Endothelial cell of umbilical vein (primary cell): Measurements from ENCODE around the gene TTLL11. TPM values are rescaled to one million over a fixed set of nuclear protein-coding genes. Genes with fewer than 3 reads are reported as not detected.

ENCODE experiments used
- BruUV-seq: library from RNA; stranded (reverse); fragments of 400-500 nt; replicated peaks from 2 replicates; lab custom pipeline; 2021; lab: Mats Ljungman, UMichigan
- CTCF ChIA-PET: fragments of 300-600, 350-600 bp; sonication (Branson Sonifier 250); formaldehyde crosslinking; loops from one replicate; lab custom pipeline; 2021; ENCODE audit warnings: antibody characterized with exemption, inconsistent platforms; lab: Charles Lee
- POLR2A ChIA-PET: fragments of 300-600, 350-600 bp; sonication (Branson Sonifier 250); formaldehyde crosslinking; loops from one replicate; lab custom pipeline; 2021; ENCODE audit warnings: antibody characterized with exemption, inconsistent platforms; lab: Charles Lee
- DNase-seq: peaks from one replicate; pipeline ENCODE4 v3.0.0-alpha.2; 2011; ENCODE audit warnings: low read depth, low spot score
- FAIRE-seq: peaks from 2 replicates; lab custom pipeline; 2011; peaks lifted over from hg19 to GRCh38; lab: Jason Lieb, UNC
- H2AFZ ChIP-seq: 2 replicates; pipeline ENCODE4 v1.6.0; 2012; ENCODE audit warnings: low read depth, low read length, control low read depth, inconsistent platforms
- H3K27ac ChIP-seq: 2 replicates; pipeline ENCODE4 v1.5.1; 2011; ENCODE audit warnings: low read depth, mild to moderate bottlenecking, control low read depth, low read length, moderate library complexity; ENCODE audit not compliant: insufficient read depth
- H3K27me3 ChIP-seq, 2 experiments: 2 replicates each; pipeline versions ENCODE4 v1.6.0 to v1.6.1; 2011; ENCODE audit warnings: low read length in 2 of 2, mixed read lengths in 1 of 2; ENCODE audit not compliant: control insufficient read depth in 2 of 2, insufficient read depth in 2 of 2
- H3K36me3 ChIP-seq, 2 experiments: 2 replicates in 1 of 2; 3 replicates in 1 of 2; pipeline ENCODE4 v1.5.1; 2011; ENCODE audit warnings: low read length in 2 of 2, mild to moderate bottlenecking in 1 of 2, moderate library complexity in 1 of 2; ENCODE audit not compliant: control insufficient read depth in 2 of 2, insufficient read depth in 2 of 2; ENCODE audit errors: extremely low read depth in 1 of 2
- H3K4me1 ChIP-seq: 3 replicates; pipeline ENCODE4 v1.5.1; 2011; ENCODE audit warnings: mild to moderate bottlenecking, low read length; ENCODE audit not compliant: control insufficient read depth, insufficient read depth; ENCODE audit errors: extremely low read depth
- H3K4me2 ChIP-seq: 2 replicates; pipeline ENCODE4 v1.6.1; 2011; ENCODE audit warnings: low read length, control low read depth, mixed read lengths; ENCODE audit not compliant: insufficient read depth
- H3K4me3 ChIP-seq, 3 experiments: fragments of 200-600 bp in 1 of 3; sonication (generic), shearing (Covaris generic) in 1 of 3; replicated peaks in 1 of 3; 2 replicates each; pipeline ENCODE4 v1.5.1; 2011 to 2016; ENCODE audit warnings: control low read depth in 3 of 3, low read length in 3 of 3, mild to moderate bottlenecking in 2 of 3, inconsistent platforms in 1 of 3, low read depth in 1 of 3, moderate library complexity in 1 of 3; ENCODE audit not compliant: insufficient read depth in 1 of 3
- H3K79me2 ChIP-seq: 2 replicates; pipeline ENCODE4 v1.6.0; 2012; ENCODE audit warnings: low read length, inconsistent platforms; ENCODE audit not compliant: control insufficient read depth, insufficient read depth
- H3K9ac ChIP-seq: replicated peaks from 2 replicates; pipeline ENCODE3; 2011; ENCODE audit warnings: low read length, control low read depth; ENCODE audit not compliant: insufficient read depth; ENCODE audit errors: extremely low read depth
- H3K9me1 ChIP-seq: replicated peaks from 3 replicates; pipeline ENCODE4 v1.6.0; 2011; ENCODE audit warnings: mild to moderate bottlenecking, low read length; ENCODE audit not compliant: control insufficient read depth, insufficient read depth; ENCODE audit errors: extremely low read depth
- H3K9me3 ChIP-seq: replicated peaks from 2 replicates; pipeline ENCODE4 v1.5.1; 2012; ENCODE audit warnings: low read length, inconsistent platforms; ENCODE audit not compliant: control insufficient read depth, insufficient read depth
- H4K20me1 ChIP-seq: replicated peaks from 2 replicates; pipeline ENCODE3; 2011; ENCODE audit warnings: mild to moderate bottlenecking, low read length; ENCODE audit not compliant: control insufficient read depth, insufficient read depth; ENCODE audit errors: extremely low read depth
- CTCF ChIP-seq, 2 donors: IDR thresholded peaks; 1 replicate in 1 of 2; 2 replicates in 1 of 2; pipeline ENCODE4 v1.5.1; 2011; ENCODE audit warnings: low read length in 2 of 2, mild to moderate bottlenecking in 2 of 2, moderate library complexity in 2 of 2, control low read depth in 1 of 2, inconsistent platforms in 1 of 2, low read depth in 1 of 2; ENCODE audit not compliant: insufficient read depth in 1 of 2; ENCODE audit errors: extremely low read depth in 1 of 2
- EZH2 ChIP-seq: IDR thresholded peaks from 2 replicates; pipeline ENCODE4 v1.6.1; 2012; ENCODE audit warnings: borderline replicate concordance, low read depth, mild to moderate bottlenecking, moderate library complexity, low read length, inconsistent platforms; ENCODE audit not compliant: severe bottlenecking
- FOS ChIP-seq: IDR thresholded peaks from 2 replicates; pipeline ENCODE4 v1.6.1; 2011; ENCODE audit warnings: mild to moderate bottlenecking, low read length, moderate library complexity, borderline replicate concordance; ENCODE audit not compliant: insufficient read depth
- GATA2 ChIP-seq: IDR thresholded peaks from 2 replicates; pipeline ENCODE4 v1.7.0; 2011; ENCODE audit warnings: low read depth, mild to moderate bottlenecking, moderate library complexity, mixed read lengths, low read length; ENCODE audit not compliant: insufficient read length, insufficient read depth
- JUN ChIP-seq: IDR thresholded peaks from 2 replicates; pipeline ENCODE4 v1.6.1; 2011; ENCODE audit warnings: borderline replicate concordance, low read depth; ENCODE audit not compliant: insufficient read length, insufficient read depth
- MAX ChIP-seq: IDR thresholded peaks from 2 replicates; pipeline ENCODE4 v1.6.1; 2011; ENCODE audit not compliant: insufficient read depth, insufficient read length
- MYC ChIP-seq: IDR thresholded peaks from one replicate; pipeline ENCODE4 v1.6.1; 2011; ENCODE audit warnings: mild to moderate bottlenecking, low read depth, low read length
- POLR2A ChIP-seq: IDR thresholded peaks from 2 replicates; pipeline ENCODE4 v1.6.1; 2012; ENCODE audit warnings: low read depth, mild to moderate bottlenecking, control low read depth, low read length
- POLR2AphosphoS5 ChIP-seq: IDR thresholded peaks from 2 replicates; pipeline ENCODE4 v1.6.1; 2012; ENCODE audit warnings: low read depth, mild to moderate bottlenecking, control low read depth, low read length, moderate library complexity; ENCODE audit not compliant: insufficient read depth
- dilution Hi-C: fragments of 300-500 bp; cut with MboI; formaldehyde crosslinking; loops from one replicate; pipeline ENCODE4 v1.15.0; 2019; ENCODE audit warnings: low sequenced_read_pairs; ENCODE audit not compliant: extremely low pct_ligation_motif_present
- intact Hi-C: fragments of 100-400 bp; cut with micrococcal nuclease; formaldehyde crosslinking; loops from one replicate; pipeline ENCODE4 v1.10.0; 2022
- polyA plus RNA-seq, 4 experiments: library from polyadenylated mRNA; depleted of rRNA in 3 of 4; stranded (reverse) in 3 of 4; unstranded in 1 of 4; fragments of >200 nt; gene quantifications; 2 replicates each; pipeline versions ENCODE4 v1.2.1 to v1.2.3, GENCODE V29; 2011 to 2012; ENCODE audit warnings: missing spikeins in 1 of 4
- total RNA-seq: library from RNA; stranded (reverse); gene quantifications from 2 replicates; pipeline ENCODE4 v1.2.3, GENCODE V29; 2021

TTLL11 gene
- total and polyA plus RNA-seq, 2 donors (not counting 3 experiments of a cell fraction or from before 2014, with no cell fraction given) = 4.9 to 5.1 TPM

GRCh38 chr9:122140368-122141193 lies 47.5 kb upstream of the TTLL11 start:
- dilution Hi-C loops (no loop called here), intact Hi-C loops (no loop called here)
- no peaks in the 10 kb centered on the region for H3K9me1 ChIP-seq
- no peak overlapping the region for H3K4me3 ChIP-seq
- no peak for TF ChIP-seq POLR2AphosphoS5
- no peak for TF ChIP-seq FOS
- no peak for TF ChIP-seq CTCF (IDR thresholded peaks at IDR 0.05; ENCODE audit: extremely low read depth in 1 of 2, insufficient read depth in 1 of 2, low read depth in 1 of 2, low read length in 2 of 2)
- no peak for TF ChIP-seq EZH2
- no peak for TF ChIP-seq MAX
- TF ChIP-seq MYC = no peak
- TF ChIP-seq JUN = no peak
- TF ChIP-seq GATA2 = no peak
- TF ChIP-seq POLR2A = no peak
- FAIRE-seq = no peak
- H3K27ac ChIP-seq = no peak overlapping the region
- CTCF ChIA-PET = interaction anchor here (1.2 kb wide), 1 partner anchor 17 kb away, joined by 4 read pairs; no protein-coding TSS in a partner anchor
- H3K36me3 ChIP-seq = peaks cover 0 to 2% of the 10 kb centered on the region in 2 experiments
- no peaks in the 10 kb centered on the region for H3K79me2 ChIP-seq
- DNase-seq = no peak
- no peak overlapping the region for H3K4me2 ChIP-seq
- POLR2A ChIA-PET = no interaction called here
- no TSS peak for BruUV-seq
- H3K9ac ChIP-seq = no peak overlapping the region
- H3K9me3 ChIP-seq = no peaks in the 10 kb centered on the region
- peaks cover 42% of the 10 kb centered on the region for H3K4me1 ChIP-seq
- no peaks in the 10 kb centered on the region for H4K20me1 ChIP-seq
- no peaks in the 10 kb centered on the region for H3K27me3 ChIP-seq
- no peak overlapping the region for H2AFZ ChIP-seq
